ENCODE measurements around the gene CAND1. TPM values are rescaled to one million over a fixed set of nuclear protein-coding genes. Genes with fewer than 3 reads are reported as not detected.

CAND1 gene
- total RNA-seq, 1 donor from 2014 or later = 63.5 TPM

DNA sequence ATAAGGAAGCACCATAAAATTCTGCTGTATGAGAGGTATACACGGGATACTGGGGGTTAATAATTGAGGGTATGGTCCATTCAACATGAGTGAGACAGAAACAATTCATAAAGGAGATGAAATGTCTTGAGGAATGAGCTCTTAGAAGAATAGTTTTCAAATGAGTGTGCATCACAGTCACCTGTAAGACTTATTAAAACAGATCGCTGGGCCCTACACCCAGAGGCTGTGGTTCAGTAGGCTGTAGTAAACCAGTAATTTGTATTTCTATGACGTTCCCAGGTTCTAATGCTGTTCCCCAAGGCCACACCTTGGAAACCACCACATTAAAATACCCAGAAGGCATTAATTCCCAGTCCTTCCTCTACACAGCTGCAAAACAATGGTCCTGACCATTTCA is 49.6 kb downstream of the CAND1 start:
- DNase-seq (ENCODE audit: low read depth) = no peak
- no peak for TF ChIP-seq CTCF (conservative IDR thresholded peaks at IDR 0.05; ENCODE audit: low read depth, low read length)

GRCh38 chr12:67319936-67320335 is 50.8 kb downstream of the CAND1 start:
- no peak for TF ChIP-seq CTCF (conservative IDR thresholded peaks at IDR 0.05; ENCODE audit: low read depth, low read length)
- no peak for DNase-seq (ENCODE audit: low read depth)
- no peak overlapping the region for H3K4me3 ChIP-seq (ENCODE audit: low read depth, low read length)

More for the DNA sequence above, 49.6 kb downstream of the CAND1 start:
- H3K4me3 ChIP-seq (ENCODE audit: low read depth, low read length) = no peak overlapping the region

- H3K4me3 ChIP-seq (ENCODE audit: low read depth, low read length) = no peak overlapping the region
- DNase-seq (ENCODE audit: low read depth) = peak; percentile 57
- TF ChIP-seq CTCF (conservative IDR thresholded peaks at IDR 0.05; ENCODE audit: low read depth, low read length) = no peak
These were observed 51.6 kb downstream of the CAND1 start for GRCh38 chr12:67320614-67321295.

DNA sequence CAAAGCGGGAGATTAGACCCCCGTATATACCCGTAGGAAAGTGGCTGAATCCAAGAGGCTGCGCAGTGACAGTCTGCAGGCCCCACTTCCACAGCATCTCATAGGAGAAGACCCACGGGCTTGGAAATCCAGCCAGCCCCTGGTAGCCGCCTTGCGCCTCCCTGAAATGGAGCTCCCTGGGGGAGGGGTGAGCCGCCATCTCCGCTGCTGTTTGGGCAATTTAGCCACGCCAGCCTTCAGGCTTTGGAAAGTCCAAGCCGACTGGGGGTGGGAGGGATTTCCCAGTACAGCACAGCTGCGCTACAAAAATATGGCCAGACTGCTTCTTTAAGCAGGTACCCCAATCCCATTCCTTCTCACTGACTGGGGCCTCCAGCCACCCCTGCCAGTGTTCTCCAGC is 53.4 kb downstream of the CAND1 start:
- DNase-seq (ENCODE audit: low read depth) = no peak
- H3K4me3 ChIP-seq (ENCODE audit: low read depth, low read length) = no peak overlapping the region
- no peak for TF ChIP-seq CTCF (conservative IDR thresholded peaks at IDR 0.05; ENCODE audit: low read depth, low read length)

- no peak overlapping the region for H3K4me3 ChIP-seq (ENCODE audit: low read depth, low read length)
- no peak for DNase-seq (ENCODE audit: low read depth)
- TF ChIP-seq CTCF (conservative IDR thresholded peaks at IDR 0.05; ENCODE audit: low read depth, low read length) = no peak
These were observed 53.8 kb downstream of the CAND1 start for GRCh38 chr12:67323007-67323406.

DNA sequence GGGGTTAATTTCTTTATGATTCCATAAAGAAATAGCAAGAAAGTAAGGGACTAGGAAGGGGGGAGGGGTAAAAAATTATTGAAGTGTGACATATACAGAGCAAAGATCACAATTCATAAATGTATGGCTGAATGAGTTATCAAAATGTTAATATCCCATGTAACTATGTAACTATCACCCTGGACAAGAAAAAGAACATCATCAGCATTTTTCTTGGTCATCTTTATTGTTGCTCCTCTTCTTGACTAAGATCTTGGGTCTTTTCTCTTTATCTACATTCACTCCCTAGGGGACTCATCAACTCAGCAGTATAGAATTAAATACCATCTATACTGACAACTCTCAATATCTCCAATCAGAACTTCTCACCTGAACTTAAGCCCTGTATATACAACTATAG is 57.5 kb downstream of the CAND1 start:
- H3K4me3 ChIP-seq (ENCODE audit: low read depth, low read length) = no peak overlapping the region
- no peak for DNase-seq (ENCODE audit: low read depth)
- TF ChIP-seq CTCF (conservative IDR thresholded peaks at IDR 0.05; ENCODE audit: low read depth, low read length) = no peak

DNA sequence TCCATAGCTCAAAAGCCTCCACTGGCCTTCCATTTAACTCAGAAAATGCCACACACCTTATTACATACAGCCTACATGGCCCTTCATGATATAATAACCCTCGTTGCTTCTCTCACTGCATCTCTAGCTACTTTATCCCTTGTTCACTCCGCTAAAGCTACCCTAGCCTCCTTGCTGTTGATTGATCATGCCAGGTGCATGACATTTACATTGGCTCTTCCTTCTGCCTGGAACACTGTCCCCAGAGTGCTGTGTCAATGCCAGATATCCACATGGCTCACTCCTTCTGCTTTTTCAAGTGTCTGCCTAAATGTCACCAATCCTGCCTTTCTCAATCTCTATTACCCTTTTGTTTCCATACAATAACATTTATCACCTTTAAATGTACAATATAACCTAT is 58.3 kb downstream of the CAND1 start:
- no peak for DNase-seq (ENCODE audit: low read depth)
- TF ChIP-seq CTCF (conservative IDR thresholded peaks at IDR 0.05; ENCODE audit: low read depth, low read length) = no peak
- no peak overlapping the region for H3K4me3 ChIP-seq (ENCODE audit: low read depth, low read length)
